DMS79 (cell line): ENCODE results near the gene GNB1.
"Not testable (repeated sequence)": the region's sequence is repeated elsewhere in the genome, so short reads cannot be mapped to it uniquely, and the experiment has no call there.

Experiments
- DNase-seq: peaks from one replicate; lab custom pipeline; 2025; lab: John Stamatoyannopoulos, UW

GNB1 gene

GRCh38 chr1:1889847-1890505 is 911 bp downstream of the GNB1 start:
- peak; percentile 17 for DNase-seq

GRCh38 chr1:1889090-1889750 is 1.7 kb downstream of the GNB1 start:
- no peak for DNase-seq

- not testable (repeated sequence) for DNase-seq
Measured at GRCh38 chr1:1883890-1884289, 7.0 kb downstream of the GNB1 start.

GRCh38 chr1:1883092-1883873 is 7.6 kb downstream of the GNB1 start:
- DNase-seq: no peak

- DNase-seq: no peak
Measured at GRCh38 chr1:1881727-1882126, 9.2 kb downstream of the GNB1 start.

- no peak for DNase-seq
Measured at GRCh38 chr1:1880617-1881312, 10.1 kb downstream of the GNB1 start.

GRCh38 chr1:1879942-1880341 is 10.9 kb downstream of the GNB1 start:
- DNase-seq: no peak

GRCh38 chr1:1877865-1878436 is 12.9 kb downstream of the GNB1 start:
- no peak for DNase-seq

GRCh38 chr1:1876335-1876930 is 14.5 kb downstream of the GNB1 start:
- DNase-seq: no peak

- no peak for DNase-seq
Measured at GRCh38 chr1:1875932-1876331, 15.0 kb downstream of the GNB1 start.

- no peak for DNase-seq
Measured at GRCh38 chr1:1874901-1875300, 16.0 kb downstream of the GNB1 start.

GRCh38 chr1:1873186-1873585 is 17.7 kb downstream of the GNB1 start:
- no peak for DNase-seq

- no peak for DNase-seq
Measured at GRCh38 chr1:1872329-1872994, 18.4 kb downstream of the GNB1 start.

- no peak for DNase-seq
Measured at GRCh38 chr1:1869469-1869868, 21.4 kb downstream of the GNB1 start.

- DNase-seq: no peak
Measured at GRCh38 chr1:1867164-1867563, 23.7 kb downstream of the GNB1 start.

- no peak for DNase-seq
Measured at GRCh38 chr1:1862905-1863547, 27.9 kb downstream of the GNB1 start.

GRCh38 chr1:1861761-1862310 is 29.1 kb downstream of the GNB1 start:
- DNase-seq: not testable (repeated sequence)

- no peak for DNase-seq
Measured at GRCh38 chr1:1861339-1861730, 29.6 kb downstream of the GNB1 start.

GRCh38 chr1:1859970-1860697 is 30.8 kb downstream of the GNB1 start:
- DNase-seq: not testable (repeated sequence)
